HepG2 (cell line): Measurements from ENCODE around the gene CGREF1.

Experiments used
- EP300 ChIP-seq, 3 experiments: sonication (generic) in 1 of 3; formaldehyde crosslinking in 1 of 3; IDR thresholded peaks; 2 replicates each; pipeline versions ENCODE4 v1.5.1 to v1.6.1; 2011 to 2020; ENCODE audit warnings: low read depth in 2 of 3, low read length in 2 of 3, borderline replicate concordance in 1 of 3, improper control_type of control experiment in 1 of 3, mild to moderate bottlenecking in 1 of 3, missing genetic modification reagents in 1 of 3, moderate library complexity in 1 of 3
- EZH2 ChIP-seq: conservative IDR thresholded peaks from 2 replicates; pipeline ENCODE4 v1.6.1; 2012; ENCODE audit warnings: mild to moderate bottlenecking, low read depth, low read length, moderate library complexity
- JUN ChIP-seq: sonication (generic); formaldehyde crosslinking; IDR thresholded peaks from 2 replicates; pipeline ENCODE4 v1.4.0; 2020; ENCODE audit warnings: mild to moderate bottlenecking, missing genetic modification reagents
- NCOA1 ChIP-seq: sonication (generic); formaldehyde crosslinking; IDR thresholded peaks from 2 replicates; pipeline ENCODE4 v1.9.0; 2021; ENCODE audit warnings: missing genetic modification reagents
- SP1 ChIP-seq, 2 experiments: fragments of 450-650 bp in 1 of 2; sonication (generic) in 1 of 2; formaldehyde crosslinking in 1 of 2; IDR thresholded peaks; 2 replicates each; pipeline versions ENCODE4 v1.4.0 to v1.6.1; 2016 to 2020; ENCODE audit warnings: missing genetic modification reagents in 1 of 2
- U2AF1 ChIP-seq: fragments of 200-400 bp; formaldehyde crosslinking; optimal IDR thresholded peaks from 2 replicates; pipeline ENCODE3; 2017; ENCODE audit warnings: mild to moderate bottlenecking, low read depth, low read length
- ZNF431 ChIP-seq: sonication (generic); formaldehyde crosslinking; IDR thresholded peaks from 2 replicates; pipeline ENCODE4 v1.9.0; 2022; ENCODE audit warnings: missing genetic modification reagents, low read depth, mild to moderate bottlenecking, borderline replicate concordance
- ZNF501 ChIP-seq: sonication (generic); formaldehyde crosslinking; IDR thresholded peaks from 2 replicates; pipeline ENCODE4 v1.5.1; 2020; ENCODE audit warnings: mild to moderate bottlenecking, moderate library complexity, missing genetic modification reagents
- ZNF678 ChIP-seq: sonication (generic); formaldehyde crosslinking; IDR thresholded peaks from 2 replicates; pipeline ENCODE4 v1.4.0; 2020; ENCODE audit warnings: mild to moderate bottlenecking, missing genetic modification reagents

DNA sequence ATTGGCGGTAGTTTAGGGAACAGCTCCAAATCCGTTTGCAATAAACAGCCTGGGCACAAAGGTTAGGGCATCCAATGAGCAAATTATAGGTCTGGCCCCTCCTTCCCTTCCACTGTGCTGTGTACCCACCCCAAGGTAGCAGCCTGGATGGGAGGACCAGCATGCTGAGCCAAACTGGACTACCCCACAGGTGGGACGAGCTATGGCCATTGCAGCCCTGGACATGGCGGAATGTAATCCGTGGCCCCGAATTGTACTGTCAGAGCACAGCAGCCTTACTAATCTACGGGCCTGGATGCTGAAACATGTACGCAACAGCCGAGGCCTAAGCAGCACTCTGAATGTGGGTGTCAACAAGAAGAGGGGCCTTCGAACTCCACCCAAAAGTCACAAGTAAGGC lies 60.7 kb downstream of the CGREF1 start:
- TF ChIP-seq NCOA1 = no peak
- no peak for TF ChIP-seq U2AF1
- no peak for TF ChIP-seq JUN
- TF ChIP-seq EZH2 = no peak
- TF ChIP-seq SP1 (IDR thresholded peaks at IDR 0.05) = no peak
- no peak for TF ChIP-seq SP1 (CRISPR knock-in tag; IDR thresholded peaks at IDR 0.05)
- TF ChIP-seq ZNF501 (CRISPR knock-in tag) = no peak
- TF ChIP-seq EP300 (IDR thresholded peaks at IDR 0.05; ENCODE audit: low read depth in 2 of 2, low read length in 2 of 2) = no peak
- no peak for TF ChIP-seq EP300 (CRISPR knock-in tag; IDR thresholded peaks at IDR 0.05; ENCODE audit: borderline replicate concordance)
- no peak for TF ChIP-seq ZNF678 (CRISPR knock-in tag)
- no peak for TF ChIP-seq ZNF431 (CRISPR knock-in tag)
